SJSA1 (cell line): ENCODE measurements around the gene CRYZ. TPM values are rescaled to one million over a fixed set of nuclear protein-coding genes. Genes with fewer than 3 reads are reported as not detected.
"Not testable (repeated sequence)": the region's sequence is repeated elsewhere in the genome, so short reads cannot be mapped to it uniquely, and the experiment has no call there.

Experiments
- DNase-seq, 2 experiments: peaks; one replicate each; pipeline ENCODE4 v3.0.0-alpha.2; 2015 to 2020; ENCODE audit warnings: low spot score in 2 of 2, low read depth in 1 of 2
- H3K27ac ChIP-seq: fragments of 250-450 bp; sonication (Bioruptor Pico); 2 replicates; pipeline ENCODE4 v1.5.1; 2020; ENCODE audit warnings: mild to moderate bottlenecking, moderate library complexity
- H3K27me3 ChIP-seq: fragments of 250-450 bp; sonication (Bioruptor Pico); replicated peaks from 2 replicates; pipeline ENCODE4 v1.5.1; 2020; ENCODE audit warnings: mild to moderate bottlenecking, moderate library complexity
- H3K36me3 ChIP-seq: fragments of 250-450 bp; sonication (Bioruptor Pico); 2 replicates; pipeline ENCODE4 v1.5.1; 2020; ENCODE audit warnings: mild to moderate bottlenecking
- H3K4me1 ChIP-seq: fragments of 250-450 bp; sonication (Bioruptor Pico); replicated peaks from 2 replicates; pipeline ENCODE4 v1.6.1; 2021; ENCODE audit warnings: mild to moderate bottlenecking
- H3K4me3 ChIP-seq: fragments of 250-450 bp; sonication (Bioruptor Pico); 2 replicates; pipeline ENCODE4 v1.5.1; 2020; ENCODE audit warnings: mild to moderate bottlenecking
- H3K9me3 ChIP-seq: fragments of 250-450 bp; sonication (Bioruptor Pico); replicated peaks from 2 replicates; pipeline ENCODE4 v1.5.1; 2020; ENCODE audit warnings: mild to moderate bottlenecking
- total RNA-seq: library from RNA; depleted of rRNA; stranded (reverse); fragments of >200 nt; shearing (Covaris generic); gene quantifications from 2 replicates; pipeline ENCODE4 v1.2.3, GENCODE V29; 2014

The CRYZ gene
- total RNA-seq, 1 experiment from 2014 or later, result 84.0 TPM

- Histone ChIP-seq H3K4me3 (no peak overlapping the region), H3K27ac (no peak overlapping the region), H3K36me3 (peaks cover 65% of the 10 kb centered on the region), H3K27me3 (no peaks in the 10 kb centered on the region), H3K9me3 (no peaks in the 10 kb centered on the region), H3K4me1 (no peaks in the 10 kb centered on the region)
- no peak for DNase-seq
These were observed 16.1 kb upstream of the CRYZ start for GRCh38 chr1:74748960-74749359.

GRCh38 chr1:74745247-74745646, 12.4 kb upstream of the CRYZ start:
- not testable (repeated sequence) for H3K4me3 ChIP-seq, H3K9me3 ChIP-seq, H3K27ac ChIP-seq, H3K4me1 ChIP-seq, DNase-seq, H3K27me3 ChIP-seq
- peaks cover 39% of the 10 kb centered on the region for H3K36me3 ChIP-seq

- not testable (repeated sequence) for H3K9me3 ChIP-seq, DNase-seq, H3K27me3 ChIP-seq, H3K4me1 ChIP-seq, H3K27ac ChIP-seq, H3K4me3 ChIP-seq
- peaks cover 56% of the 10 kb centered on the region for H3K36me3 ChIP-seq
These were observed 7.6 kb upstream of the CRYZ start for GRCh38 chr1:74740307-74740980.

- Histone ChIP-seq H3K27me3 (no peaks in the 10 kb centered on the region), H3K4me3 (no peak overlapping the region)
These were observed 4.5 kb upstream of the CRYZ start for GRCh38 chr1:74737333-74737732.

GRCh38 chr1:74733604-74734484, 994 bp upstream of the CRYZ start:
- Histone ChIP-seq H3K4me1 (peaks cover 21% of the 10 kb centered on the region), H3K27ac (peak overlapping the region; percentile 73), H3K27me3 (no peaks in the 10 kb centered on the region), H3K36me3 (peaks cover 44% of the 10 kb centered on the region), H3K4me3 (peak overlapping the region; percentile 64), H3K9me3 (no peaks in the 10 kb centered on the region)
- DNase-seq, result peak; percentile 46 to 76

More at GRCh38 chr1:74737333-74737732, 4.5 kb upstream of the CRYZ start:
- Histone ChIP-seq H3K27ac (no peak overlapping the region), H3K36me3 (peaks cover 56% of the 10 kb centered on the region), H3K4me1 (peaks cover 11% of the 10 kb centered on the region), H3K9me3 (no peaks in the 10 kb centered on the region)
- DNase-seq, result no peak

GRCh38 chr1:74732071-74732946, 541 bp downstream of the CRYZ start:
- not testable (repeated sequence) for H3K27ac ChIP-seq, H3K9me3 ChIP-seq, DNase-seq, H3K27me3 ChIP-seq
- H3K4me3 ChIP-seq, result peak overlapping the region; percentile 64
- peaks cover 30% of the 10 kb centered on the region for H3K36me3 ChIP-seq
- peaks cover 26% of the 10 kb centered on the region for H3K4me1 ChIP-seq

- H3K36me3 ChIP-seq, result peaks cover 22% of the 10 kb centered on the region
- peaks cover 26% of the 10 kb centered on the region for H3K4me1 ChIP-seq
- no peak overlapping the region for H3K4me3 ChIP-seq
- no peak overlapping the region for H3K27ac ChIP-seq
- no peaks in the 10 kb centered on the region for H3K9me3 ChIP-seq
- no peak for DNase-seq
- H3K27me3 ChIP-seq, result no peaks in the 10 kb centered on the region
These were observed 1.3 kb downstream of the CRYZ start for GRCh38 chr1:74731399-74732052.

- peaks cover 23% of the 10 kb centered on the region for H3K36me3 ChIP-seq
- peaks cover 26% of the 10 kb centered on the region for H3K4me1 ChIP-seq
- DNase-seq, result peak in 1 of 2 experiments; percentile 35
- H3K4me3 ChIP-seq, result no peak overlapping the region
- H3K27ac ChIP-seq, result no peak overlapping the region
- no peaks in the 10 kb centered on the region; the same call in 1 of the 2 replicates for H3K9me3 ChIP-seq
- H3K27me3 ChIP-seq, result no peaks in the 10 kb centered on the region
These were observed 2.9 kb downstream of the CRYZ start for GRCh38 chr1:74729741-74730478.

GRCh38 chr1:74728736-74729135, 4.1 kb downstream of the CRYZ start:
- Histone ChIP-seq H3K4me3 (no peak overlapping the region), H3K36me3 (peaks cover 28% of the 10 kb centered on the region), H3K4me1 (peaks cover 15% of the 10 kb centered on the region), H3K27me3 (no peaks in the 10 kb centered on the region), H3K9me3 (no peaks in the 10 kb centered on the region; the same call in 1 of the 2 replicates), H3K27ac (no peak overlapping the region)
- no peak for DNase-seq

- Histone ChIP-seq H3K36me3 (peaks cover 51% of the 10 kb centered on the region), H3K27ac (no peak overlapping the region), H3K9me3 (no peaks in the 10 kb centered on the region; the same call in 1 of the 2 replicates), H3K4me1 (peaks cover 15% of the 10 kb centered on the region), H3K27me3 (no peaks in the 10 kb centered on the region), H3K4me3 (no peak overlapping the region)
- DNase-seq, result no peak
These were observed 6.8 kb downstream of the CRYZ start for GRCh38 chr1:74726063-74726462.

- no peak overlapping the region for H3K27ac ChIP-seq
- H3K27me3 ChIP-seq, result no peaks in the 10 kb centered on the region
- peaks cover 82% of the 10 kb centered on the region for H3K36me3 ChIP-seq
- H3K9me3 ChIP-seq, result no peaks in the 10 kb centered on the region
- no peak for DNase-seq
- H3K4me1 ChIP-seq, result no peaks in the 10 kb centered on the region
- H3K4me3 ChIP-seq, result no peak overlapping the region
These were observed 15.2 kb downstream of the CRYZ start for GRCh38 chr1:74717626-74718025.

- Histone ChIP-seq H3K4me1 (no peaks in the 10 kb centered on the region), H3K27me3 (no peaks in the 10 kb centered on the region), H3K36me3 (peaks cover 74% of the 10 kb centered on the region), H3K27ac (no peak overlapping the region), H3K4me3 (no peak overlapping the region), H3K9me3 (no peaks in the 10 kb centered on the region)
- no peak for DNase-seq
These were observed 16.0 kb downstream of the CRYZ start for GRCh38 chr1:74716822-74717221.
